K562 (cell line): Measurements from ENCODE around the gene ARFGAP3. TPM values are rescaled to one million over a fixed set of nuclear protein-coding genes. Genes with fewer than 3 reads are reported as not detected.

Source experiments
- DMBX1 ChIP-seq: fragments of 250-450 bp; sonication (Bioruptor Pico); IDR thresholded peaks from 2 replicates; pipeline ENCODE4 v1.8.0; 2022; ENCODE audit warnings: inconsistent platforms, mild to moderate bottlenecking, moderate library complexity, borderline replicate concordance
- ESRRA ChIP-seq: fragments of 450-650 bp; IDR thresholded peaks from 2 replicates; pipeline ENCODE4 v1.6.1; 2014; ENCODE audit warnings: low read depth, mild to moderate bottlenecking, moderate library complexity, borderline replicate concordance
- GATAD2B ChIP-seq: fragments of 450-650 bp; IDR thresholded peaks from 2 replicates; pipeline ENCODE4 v1.6.1; 2017; ENCODE audit warnings: mild to moderate bottlenecking, borderline replicate concordance
- HLTF ChIP-seq: fragments of 450-650 bp; IDR thresholded peaks from 2 replicates; pipeline ENCODE4 v1.6.1; 2016
- KDM2B ChIP-seq: fragments of 250-450 bp; sonication (Bioruptor Pico); IDR thresholded peaks from 2 replicates; pipeline ENCODE4 v1.8.0; 2021; ENCODE audit warnings: mild to moderate bottlenecking, moderate library complexity
- KDM5B ChIP-seq: fragments of 200-600 bp; sonication (generic); IDR thresholded peaks from 2 replicates; pipeline ENCODE4 v1.6.1; 2012; ENCODE audit warnings: low read depth, mild to moderate bottlenecking, moderate library complexity, low read length, control low read depth, inconsistent platforms; ENCODE audit not compliant: insufficient replicate concordance
- NELFE ChIP-seq: IDR thresholded peaks from 2 replicates; pipeline ENCODE4 v1.6.1; 2011; ENCODE audit warnings: mild to moderate bottlenecking; ENCODE audit not compliant: insufficient read depth, insufficient read length
- RBM17 ChIP-seq: fragments of 200-400 bp; formaldehyde crosslinking; IDR thresholded peaks from 2 replicates; pipeline ENCODE4 v1.6.1; 2017; ENCODE audit warnings: low read depth, mild to moderate bottlenecking, low read length, borderline replicate concordance
- SMAD2 ChIP-seq: fragments of 150-350 bp; IDR thresholded peaks from 2 replicates; pipeline ENCODE4 v1.6.1; 2014; ENCODE audit warnings: low read depth, mild to moderate bottlenecking, low read length
- SMC3 ChIP-seq: conservative IDR thresholded peaks from 2 replicates; pipeline ENCODE4 v1.6.1; 2011; ENCODE audit warnings: low read depth, low read length, improper control_type of control experiment; ENCODE audit not compliant: insufficient read depth
- SRSF1 ChIP-seq: fragments of 200-400 bp; formaldehyde crosslinking; IDR thresholded peaks from 2 replicates; pipeline ENCODE4 v1.6.1; 2017; ENCODE audit warnings: mild to moderate bottlenecking, low read depth, low read length, moderate library complexity
- VEZF1 ChIP-seq: fragments of 200-800 bp; sonication (Bioruptor generic); IDR thresholded peaks from 2 replicates; pipeline ENCODE4 v1.6.1; 2017; ENCODE audit warnings: missing genetic modification characterization, missing compliant biosample characterization
- ZNF143 ChIP-seq: sonication (generic); formaldehyde crosslinking; IDR thresholded peaks from 2 replicates; pipeline ENCODE4 v1.9.0; 2022; ENCODE audit warnings: mild to moderate bottlenecking, missing genetic modification reagents
- ZNF444 ChIP-seq: fragments of 250-450 bp; sonication (Bioruptor Pico); IDR thresholded peaks from 2 replicates; pipeline ENCODE4 v1.4.0; 2020; ENCODE audit warnings: mild to moderate bottlenecking, moderate library complexity
- ZNF668 ChIP-seq: fragments of 250-450 bp; sonication (Bioruptor Pico); IDR thresholded peaks from 2 replicates; pipeline ENCODE4 v1.8.0; 2022; ENCODE audit warnings: mild to moderate bottlenecking, inconsistent platforms
- ZNF707 ChIP-seq: fragments of 250-450 bp; sonication (Bioruptor Pico); conservative IDR thresholded peaks from 2 replicates; pipeline ENCODE4 v1.8.0; 2022; ENCODE audit warnings: inconsistent platforms, mild to moderate bottlenecking, moderate library complexity
- ZZZ3 ChIP-seq: fragments of 450-650 bp; IDR thresholded peaks from 2 replicates; pipeline ENCODE4 v1.6.1; 2016; ENCODE audit warnings: antibody characterized with exemption, mild to moderate bottlenecking, moderate library complexity
- polyA plus RNA-seq, 8 experiments: library from polyadenylated mRNA; depleted of rRNA in 4 of 8; stranded (reverse) in 5 of 8; unstranded in 3 of 8; fragments of >200 nt; fragmentation: Nextera tagmentation in 2 of 8; fragmentation: Illumina TruSeq in 1 of 8; extraction: Ambion mirVana in 2 of 8; extraction: Trizol in 1 of 8; gene quantifications; 2 replicates each; pipeline versions ENCODE4 v1.2.1 to v1.2.3, GENCODE V29; 2011 to 2014; ENCODE audit warnings: inconsistent platforms in 1 of 8, missing spikeins in 1 of 8
- total RNA-seq, 7 experiments: library from RNA; depleted of rRNA in 6 of 7; stranded (reverse); fragments of >200 nt in 6 of 7; fragmentation: Illumina TruSeq in 2 of 7; extraction: Trizol in 2 of 7; gene quantifications; 2 replicates each; pipeline versions ENCODE4 v1.2.1 to v1.2.3, GENCODE V29; 2011 to 2021; ENCODE audit warnings: low replicate concordance in 1 of 7
- TF ChIP-seq, protein P1 (sequence below): fragments of 150-350 bp; IDR thresholded peaks from 2 replicates; pipeline ENCODE4 v1.6.1; 2014; ENCODE audit warnings: low read depth, mild to moderate bottlenecking, low read length, borderline replicate concordance
- TF ChIP-seq, protein P2 (sequence below): fragments of 250-450 bp; sonication (Bioruptor Pico); IDR thresholded peaks from 2 replicates; pipeline ENCODE4 v1.4.0; 2020; ENCODE audit warnings: borderline replicate concordance
- TF ChIP-seq, protein P3 (sequence below): fragments of 250-450 bp; sonication (Bioruptor Pico); IDR thresholded peaks from 2 replicates; pipeline ENCODE4 v1.6.1; 2021; ENCODE audit warnings: mild to moderate bottlenecking
- TF ChIP-seq, protein P4 (sequence below): fragments of 450-650 bp; IDR thresholded peaks from 2 replicates; pipeline ENCODE4 v1.6.1; 2014; ENCODE audit warnings: low read depth, mild to moderate bottlenecking, moderate library complexity, borderline replicate concordance

The ARFGAP3 gene
- total and polyA plus RNA-seq, 9 of the 15 experiments (the other 6 are each of a cell fraction or from before 2014, with no cell fraction given): 14.2 to 31.9 (median 22.7) TPM

DNA sequence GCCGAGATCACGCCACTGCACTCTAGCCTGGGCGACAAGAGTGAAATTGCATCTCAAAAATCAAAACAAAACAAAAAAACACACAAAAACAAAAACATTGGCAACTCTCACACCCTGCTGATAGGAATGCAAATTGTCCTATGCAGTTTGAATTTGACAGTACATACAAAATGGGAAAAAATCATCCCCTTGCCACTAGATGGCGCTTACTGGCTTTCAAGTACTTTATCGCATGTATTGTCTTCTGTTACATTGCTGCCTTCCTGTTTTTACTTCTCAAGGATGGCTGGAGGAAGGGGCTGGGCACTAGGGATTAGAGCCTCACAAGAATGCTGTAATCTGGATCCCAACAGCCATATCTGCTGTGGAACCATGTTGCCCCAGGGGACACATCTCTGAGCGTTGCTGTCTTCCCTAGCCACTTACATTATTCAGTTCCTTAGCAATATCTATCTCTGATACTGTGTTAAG lies 77.0 kb downstream of the ARFGAP3 start (continued):
- TF ChIP-seq, protein P1, sequence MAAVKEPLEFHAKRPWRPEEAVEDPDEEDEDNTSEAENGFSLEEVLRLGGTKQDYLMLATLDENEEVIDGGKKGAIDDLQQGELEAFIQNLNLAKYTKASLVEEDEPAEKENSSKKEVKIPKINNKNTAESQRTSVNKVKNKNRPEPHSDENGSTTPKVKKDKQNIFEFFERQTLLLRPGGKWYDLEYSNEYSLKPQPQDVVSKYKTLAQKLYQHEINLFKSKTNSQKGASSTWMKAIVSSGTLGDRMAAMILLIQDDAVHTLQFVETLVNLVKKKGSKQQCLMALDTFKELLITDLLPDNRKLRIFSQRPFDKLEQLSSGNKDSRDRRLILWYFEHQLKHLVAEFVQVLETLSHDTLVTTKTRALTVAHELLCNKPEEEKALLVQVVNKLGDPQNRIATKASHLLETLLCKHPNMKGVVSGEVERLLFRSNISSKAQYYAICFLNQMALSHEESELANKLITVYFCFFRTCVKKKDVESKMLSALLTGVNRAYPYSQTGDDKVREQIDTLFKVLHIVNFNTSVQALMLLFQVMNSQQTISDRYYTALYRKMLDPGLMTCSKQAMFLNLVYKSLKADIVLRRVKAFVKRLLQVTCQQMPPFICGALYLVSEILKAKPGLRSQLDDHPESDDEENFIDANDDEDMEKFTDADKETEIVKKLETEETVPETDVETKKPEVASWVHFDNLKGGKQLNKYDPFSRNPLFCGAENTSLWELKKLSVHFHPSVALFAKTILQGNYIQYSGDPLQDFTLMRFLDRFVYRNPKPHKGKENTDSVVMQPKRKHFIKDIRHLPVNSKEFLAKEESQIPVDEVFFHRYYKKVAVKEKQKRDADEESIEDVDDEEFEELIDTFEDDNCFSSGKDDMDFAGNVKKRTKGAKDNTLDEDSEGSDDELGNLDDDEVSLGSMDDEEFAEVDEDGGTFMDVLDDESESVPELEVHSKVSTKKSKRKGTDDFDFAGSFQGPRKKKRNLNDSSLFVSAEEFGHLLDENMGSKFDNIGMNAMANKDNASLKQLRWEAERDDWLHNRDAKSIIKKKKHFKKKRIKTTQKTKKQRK: no peak
- TF ChIP-seq ESRRA (no peak), KDM5B (no peak), RBM17 (no peak), DMBX1 (CRISPR knock-in tag) (no peak), ZZZ3 (no peak), ZNF668 (CRISPR knock-in tag) (no peak), SMAD2 (no peak), KDM2B (no peak), HLTF (peak; percentile 74; the same call in 1 of the 2 replicates), ZNF143 (CRISPR knock-in tag) (no peak), ZNF444 (CRISPR knock-in tag) (no peak), ZNF707 (CRISPR knock-in tag) (no peak), GATAD2B (no peak), NELFE (no peak), VEZF1 (CRISPR knock-in tag) (no peak), SMC3 (peak; percentile 53; the same call in 1 of the 2 replicates), SRSF1 (no peak)
- TF ChIP-seq, protein P2, sequence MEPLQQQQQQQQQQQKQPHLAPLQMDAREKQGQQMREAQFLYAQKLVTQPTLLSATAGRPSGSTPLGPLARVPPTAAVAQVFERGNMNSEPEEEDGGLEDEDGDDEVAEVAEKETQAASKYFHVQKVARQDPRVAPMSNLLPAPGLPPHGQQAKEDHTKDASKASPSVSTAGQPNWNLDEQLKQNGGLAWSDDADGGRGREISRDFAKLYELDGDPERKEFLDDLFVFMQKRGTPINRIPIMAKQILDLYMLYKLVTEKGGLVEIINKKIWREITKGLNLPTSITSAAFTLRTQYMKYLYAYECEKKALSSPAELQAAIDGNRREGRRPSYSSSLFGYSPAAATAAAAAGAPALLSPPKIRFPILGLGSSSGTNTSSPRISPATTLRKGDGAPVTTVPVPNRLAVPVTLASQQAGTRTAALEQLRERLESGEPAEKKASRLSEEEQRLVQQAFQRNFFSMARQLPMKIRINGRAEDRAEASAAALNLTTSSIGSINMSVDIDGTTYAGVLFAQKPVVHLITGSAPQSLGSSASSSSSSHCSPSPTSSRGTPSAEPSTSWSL (CRISPR knock-in tag): no peak
- TF ChIP-seq, protein P3, sequence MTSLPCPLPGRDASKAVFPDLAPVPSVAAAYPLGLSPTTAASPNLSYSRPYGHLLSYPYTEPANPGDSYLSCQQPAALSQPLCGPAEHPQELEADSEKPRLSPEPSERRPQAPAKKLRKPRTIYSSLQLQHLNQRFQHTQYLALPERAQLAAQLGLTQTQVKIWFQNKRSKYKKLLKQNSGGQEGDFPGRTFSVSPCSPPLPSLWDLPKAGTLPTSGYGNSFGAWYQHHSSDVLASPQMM (CRISPR knock-in tag): no peak
- TF ChIP-seq, protein P4, sequence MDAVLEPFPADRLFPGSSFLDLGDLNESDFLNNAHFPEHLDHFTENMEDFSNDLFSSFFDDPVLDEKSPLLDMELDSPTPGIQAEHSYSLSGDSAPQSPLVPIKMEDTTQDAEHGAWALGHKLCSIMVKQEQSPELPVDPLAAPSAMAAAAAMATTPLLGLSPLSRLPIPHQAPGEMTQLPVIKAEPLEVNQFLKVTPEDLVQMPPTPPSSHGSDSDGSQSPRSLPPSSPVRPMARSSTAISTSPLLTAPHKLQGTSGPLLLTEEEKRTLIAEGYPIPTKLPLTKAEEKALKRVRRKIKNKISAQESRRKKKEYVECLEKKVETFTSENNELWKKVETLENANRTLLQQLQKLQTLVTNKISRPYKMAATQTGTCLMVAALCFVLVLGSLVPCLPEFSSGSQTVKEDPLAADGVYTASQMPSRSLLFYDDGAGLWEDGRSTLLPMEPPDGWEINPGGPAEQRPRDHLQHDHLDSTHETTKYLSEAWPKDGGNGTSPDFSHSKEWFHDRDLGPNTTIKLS: no peak
